Brain microvascular endothelial cell (primary cell): ENCODE results near the gene PPP2R5E.

Experiments
- DNase-seq: peaks from one replicate; pipeline ENCODE4 v3.0.0-alpha.2; 2020
- H3K27ac ChIP-seq: fragments of 250-450 bp; sonication (Bioruptor Pico); 2 replicates; pipeline ENCODE4 v1.5.1; 2020; ENCODE audit warnings: mild to moderate bottlenecking, moderate library complexity
- H3K27me3 ChIP-seq: fragments of 250-450 bp; sonication (Bioruptor Pico); replicated peaks from 2 replicates; pipeline ENCODE4 v1.5.1; 2020; ENCODE audit warnings: mild to moderate bottlenecking
- H3K36me3 ChIP-seq: fragments of 250-450 bp; sonication (Bioruptor Pico); replicated peaks from 2 replicates; pipeline ENCODE4 v1.5.1; 2020; ENCODE audit warnings: mild to moderate bottlenecking
- H3K4me3 ChIP-seq: 2 replicates; pipeline ENCODE4 v1.5.1; 2011; ENCODE audit warnings: low read depth, mild to moderate bottlenecking, control low read depth, low read length, moderate library complexity
- in situ Hi-C: cut with HindIII; loops from 2 replicates; pipeline ENCODE4 v1.10.0; 2017; ENCODE audit warnings: low sequenced_read_pairs, low pct_ligation_motif_present
- TF ChIP-seq, protein P1 (sequence below): IDR thresholded peaks from 2 replicates; pipeline ENCODE4 v1.5.1; 2011; ENCODE audit warnings: low read depth, mild to moderate bottlenecking, moderate library complexity, low read length, control low read depth, inconsistent platforms; ENCODE audit errors: missing control alignments

Gene PPP2R5E

GRCh38 chr14:63483315-63483714 lies 59.9 kb downstream of the PPP2R5E start:
- DNase-seq: no peak
- H3K27ac ChIP-seq: no peak overlapping the region
- no peaks in the 10 kb centered on the region for H3K36me3 ChIP-seq
- in situ Hi-C loops: no loop called here
- no peaks in the 10 kb centered on the region for H3K27me3 ChIP-seq
- TF ChIP-seq, protein P1, sequence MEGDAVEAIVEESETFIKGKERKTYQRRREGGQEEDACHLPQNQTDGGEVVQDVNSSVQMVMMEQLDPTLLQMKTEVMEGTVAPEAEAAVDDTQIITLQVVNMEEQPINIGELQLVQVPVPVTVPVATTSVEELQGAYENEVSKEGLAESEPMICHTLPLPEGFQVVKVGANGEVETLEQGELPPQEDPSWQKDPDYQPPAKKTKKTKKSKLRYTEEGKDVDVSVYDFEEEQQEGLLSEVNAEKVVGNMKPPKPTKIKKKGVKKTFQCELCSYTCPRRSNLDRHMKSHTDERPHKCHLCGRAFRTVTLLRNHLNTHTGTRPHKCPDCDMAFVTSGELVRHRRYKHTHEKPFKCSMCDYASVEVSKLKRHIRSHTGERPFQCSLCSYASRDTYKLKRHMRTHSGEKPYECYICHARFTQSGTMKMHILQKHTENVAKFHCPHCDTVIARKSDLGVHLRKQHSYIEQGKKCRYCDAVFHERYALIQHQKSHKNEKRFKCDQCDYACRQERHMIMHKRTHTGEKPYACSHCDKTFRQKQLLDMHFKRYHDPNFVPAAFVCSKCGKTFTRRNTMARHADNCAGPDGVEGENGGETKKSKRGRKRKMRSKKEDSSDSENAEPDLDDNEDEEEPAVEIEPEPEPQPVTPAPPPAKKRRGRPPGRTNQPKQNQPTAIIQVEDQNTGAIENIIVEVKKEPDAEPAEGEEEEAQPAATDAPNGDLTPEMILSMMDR: no peak
- no peak overlapping the region for H3K4me3 ChIP-seq

GRCh38 chr14:63480599-63480998 lies 62.6 kb downstream of the PPP2R5E start:
- no peaks in the 10 kb centered on the region for H3K36me3 ChIP-seq
- no peaks in the 10 kb centered on the region for H3K27me3 ChIP-seq
- TF ChIP-seq, protein P1: no peak
- H3K27ac ChIP-seq: no peak overlapping the region
- no peak overlapping the region for H3K4me3 ChIP-seq
- in situ Hi-C loops: no loop called here
- no peak for DNase-seq

GRCh38 chr14:63478437-63478852 lies 64.7 kb downstream of the PPP2R5E start:
- H3K36me3 ChIP-seq: no peaks in the 10 kb centered on the region
- in situ Hi-C loops: no loop called here
- TF ChIP-seq, protein P1: no peak
- no peak for DNase-seq
- H3K27me3 ChIP-seq: no peaks in the 10 kb centered on the region
- H3K4me3 ChIP-seq: no peak overlapping the region
- H3K27ac ChIP-seq: no peak overlapping the region

GRCh38 chr14:63478010-63478409 lies 65.2 kb downstream of the PPP2R5E start:
- H3K27me3 ChIP-seq: no peaks in the 10 kb centered on the region
- no peak overlapping the region for H3K4me3 ChIP-seq
- DNase-seq: no peak
- in situ Hi-C loops: no loop called here
- no peaks in the 10 kb centered on the region for H3K36me3 ChIP-seq
- TF ChIP-seq, protein P1: no peak
- no peak overlapping the region for H3K27ac ChIP-seq

GRCh38 chr14:63477556-63477955 lies 65.6 kb downstream of the PPP2R5E start:
- DNase-seq: no peak
- Histone ChIP-seq H3K36me3 (no peaks in the 10 kb centered on the region), H3K27ac (no peak overlapping the region), H3K4me3 (no peak overlapping the region), H3K27me3 (no peaks in the 10 kb centered on the region)
- TF ChIP-seq, protein P1: no peak
- in situ Hi-C loops: no loop called here

DNA sequence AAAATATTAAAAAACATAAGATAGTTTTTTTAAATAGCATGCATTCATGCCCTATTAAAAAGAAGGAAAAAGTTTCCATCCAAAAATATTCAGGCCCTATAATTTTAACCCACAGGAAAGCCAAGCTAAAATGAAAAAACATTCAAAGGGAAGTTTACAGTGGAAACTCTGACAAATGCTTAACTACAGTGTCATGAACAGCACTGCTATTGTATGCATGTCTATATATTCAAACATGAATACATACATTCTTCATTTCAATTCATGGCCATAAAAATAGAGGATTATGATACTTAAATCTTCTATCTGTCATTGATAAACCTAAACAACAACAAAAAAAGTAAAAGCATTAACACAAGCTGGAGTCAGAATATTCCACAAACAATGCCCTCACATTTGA lies 67.4 kb downstream of the PPP2R5E start:
- Histone ChIP-seq H3K27me3 (no peaks in the 10 kb centered on the region), H3K27ac (no peak overlapping the region), H3K4me3 (no peak overlapping the region), H3K36me3 (no peaks in the 10 kb centered on the region)
- in situ Hi-C loops: no loop called here
- TF ChIP-seq, protein P1: no peak
- DNase-seq: no peak
